Smooth muscle cell (in vitro differentiated cells): Measurements from ENCODE around the gene POMC. TPM values are rescaled to one million over a fixed set of nuclear protein-coding genes. Genes with fewer than 3 reads are reported as not detected.
"Not testable (repeated sequence)": the region's sequence is repeated elsewhere in the genome, so short reads cannot be mapped to it uniquely, and the experiment has no call there.

Experiments used
- DNase-seq: peaks from one replicate; lab custom pipeline; 2025; ENCODE audit not compliant: unreplicated experiment; lab: John Stamatoyannopoulos, UW
- H2AFZ ChIP-seq: fragments of 200-600 bp; sonication (generic); 2 replicates; pipeline ENCODE4 v1.6.0; 2016; ENCODE audit warnings: antibody characterized with exemption, low read depth, mild to moderate bottlenecking
- H3F3A ChIP-seq: fragments of 200-600 bp; sonication (generic); 2 replicates; pipeline ENCODE4 v1.6.0; 2017; ENCODE audit warnings: antibody characterized with exemption, low read depth
- H3K27ac ChIP-seq: fragments of 200-600 bp; sonication (generic); 2 replicates; pipeline ENCODE4 v1.5.1; 2016; ENCODE audit warnings: low read depth, mild to moderate bottlenecking
- H3K27me3 ChIP-seq: fragments of 200-600 bp; sonication (generic); 2 replicates; pipeline ENCODE4 v1.6.1; 2016; ENCODE audit warnings: low read depth, mild to moderate bottlenecking
- H3K36me3 ChIP-seq: fragments of 200-600 bp; sonication (generic); 2 replicates; pipeline ENCODE4 v1.5.1; 2016; ENCODE audit warnings: low read depth
- H3K4me1 ChIP-seq: fragments of 200-600 bp; sonication (generic); 2 replicates; pipeline ENCODE4 v1.5.1; 2016; ENCODE audit warnings: low read depth
- H3K4me2 ChIP-seq: fragments of 200-600 bp; sonication (generic); 2 replicates; pipeline ENCODE4 v1.6.0; 2016; ENCODE audit warnings: mild to moderate bottlenecking
- H3K4me3 ChIP-seq: fragments of 200-600 bp; sonication (generic); 2 replicates; pipeline ENCODE4 v1.5.1; 2016; ENCODE audit warnings: mild to moderate bottlenecking
- H3K79me2 ChIP-seq: fragments of 200-600 bp; sonication (generic); 2 replicates; pipeline ENCODE4 v1.6.0; 2016; ENCODE audit warnings: low read depth, mild to moderate bottlenecking
- H3K9ac ChIP-seq: fragments of 200-600 bp; sonication (generic); 2 replicates; pipeline ENCODE4 v1.6.0; 2016; ENCODE audit warnings: low read depth
- H3K9me3 ChIP-seq: fragments of 200-600 bp; sonication (generic); replicated peaks from 2 replicates; pipeline ENCODE4 v1.5.1; 2016; ENCODE audit warnings: low read depth
- H4K20me1 ChIP-seq: fragments of 200-600 bp; sonication (generic); 2 replicates; pipeline ENCODE4 v1.6.0; 2016; ENCODE audit warnings: low read depth
- WGBS: methylation state at CpG from one replicate; pipeline ENCODE4 v1.1.7; 2016; ENCODE audit warnings: low lambda C conversion rate; 5-methylcytosine and 5-hydroxymethylcytosine counted together
- polyA plus RNA-seq: library from polyadenylated mRNA; unstranded; fragments of >200 nt; fragmentation: Nextera tagmentation; extraction: Ambion mirVana; gene quantifications from 2 replicates; pipeline ENCODE4 v1.2.1, GENCODE V29; 2016
- total RNA-seq: library from RNA; depleted of rRNA; stranded (reverse); fragments of >200 nt; gene quantifications from 2 replicates; pipeline ENCODE4 v1.2.3, GENCODE V29; 2014
- TF ChIP-seq, protein P1 (sequence below): fragments of 200-600 bp; sonication (generic); IDR thresholded peaks from 2 replicates; pipeline ENCODE4 v1.5.1; 2017; ENCODE audit warnings: borderline replicate concordance, mild to moderate bottlenecking, antibody characterized with exemption; ENCODE audit not compliant: insufficient read depth, poor library complexity, severe bottlenecking

The POMC gene
- total and polyA plus RNA-seq, 2 experiments from 2014 or later, result not detected

DNA sequence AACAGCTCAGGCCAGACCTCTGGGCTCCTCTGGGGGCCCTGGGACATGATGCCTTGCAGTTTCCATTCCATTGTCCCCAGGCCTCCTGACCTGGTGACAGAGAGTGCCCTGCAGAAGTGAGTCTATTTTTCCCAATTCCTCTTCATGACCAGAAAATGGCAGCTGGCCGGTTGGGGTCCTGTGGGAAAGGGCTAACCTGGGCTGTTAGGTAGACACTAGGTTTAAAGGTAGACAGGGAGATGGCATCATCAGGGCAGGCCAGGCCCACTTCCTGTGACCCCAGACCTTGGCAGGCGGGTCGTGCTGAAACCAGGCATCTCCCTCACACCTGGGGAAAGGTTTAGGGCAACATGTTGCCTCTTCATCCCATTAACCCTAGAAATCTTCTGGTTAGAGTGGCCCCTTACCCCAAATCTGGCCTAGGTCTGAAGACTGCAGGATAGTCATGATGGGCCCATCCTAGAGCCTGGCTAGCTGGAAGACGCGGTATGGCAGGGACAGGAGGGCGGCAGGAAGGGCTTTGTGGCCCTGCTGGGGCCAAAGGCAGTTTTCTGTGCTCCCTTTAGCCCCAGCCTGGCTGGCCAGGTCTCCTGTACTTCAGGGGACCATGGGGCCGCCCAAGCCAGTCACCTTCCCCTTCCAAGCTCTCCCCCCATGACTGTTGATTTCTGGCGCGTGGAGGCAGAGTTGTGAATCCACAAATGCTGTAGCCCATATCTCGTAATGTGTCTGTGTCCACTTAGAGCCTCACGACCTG, 10.1 kb downstream of the POMC start:
- Histone ChIP-seq H3F3A (no peaks in the 10 kb centered on the region), H3K9ac (no peak overlapping the region), H3K4me2 (no peak overlapping the region), H4K20me1 (no peaks in the 10 kb centered on the region), H3K4me1 (no peaks in the 10 kb centered on the region), H3K27me3 (no peaks in the 10 kb centered on the region), H3K79me2 (no peaks in the 10 kb centered on the region), H2AFZ (no peak overlapping the region), H3K4me3 (no peak overlapping the region), H3K27ac (no peak overlapping the region), H3K36me3 (no peaks in the 10 kb centered on the region), H3K9me3 (no peaks in the 10 kb centered on the region)
- no peak for DNase-seq
- 97% methylated on average over 11 of the region's 11 CpGs for WGBS
- TF ChIP-seq, protein P1, sequence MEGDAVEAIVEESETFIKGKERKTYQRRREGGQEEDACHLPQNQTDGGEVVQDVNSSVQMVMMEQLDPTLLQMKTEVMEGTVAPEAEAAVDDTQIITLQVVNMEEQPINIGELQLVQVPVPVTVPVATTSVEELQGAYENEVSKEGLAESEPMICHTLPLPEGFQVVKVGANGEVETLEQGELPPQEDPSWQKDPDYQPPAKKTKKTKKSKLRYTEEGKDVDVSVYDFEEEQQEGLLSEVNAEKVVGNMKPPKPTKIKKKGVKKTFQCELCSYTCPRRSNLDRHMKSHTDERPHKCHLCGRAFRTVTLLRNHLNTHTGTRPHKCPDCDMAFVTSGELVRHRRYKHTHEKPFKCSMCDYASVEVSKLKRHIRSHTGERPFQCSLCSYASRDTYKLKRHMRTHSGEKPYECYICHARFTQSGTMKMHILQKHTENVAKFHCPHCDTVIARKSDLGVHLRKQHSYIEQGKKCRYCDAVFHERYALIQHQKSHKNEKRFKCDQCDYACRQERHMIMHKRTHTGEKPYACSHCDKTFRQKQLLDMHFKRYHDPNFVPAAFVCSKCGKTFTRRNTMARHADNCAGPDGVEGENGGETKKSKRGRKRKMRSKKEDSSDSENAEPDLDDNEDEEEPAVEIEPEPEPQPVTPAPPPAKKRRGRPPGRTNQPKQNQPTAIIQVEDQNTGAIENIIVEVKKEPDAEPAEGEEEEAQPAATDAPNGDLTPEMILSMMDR, result no peak

DNA sequence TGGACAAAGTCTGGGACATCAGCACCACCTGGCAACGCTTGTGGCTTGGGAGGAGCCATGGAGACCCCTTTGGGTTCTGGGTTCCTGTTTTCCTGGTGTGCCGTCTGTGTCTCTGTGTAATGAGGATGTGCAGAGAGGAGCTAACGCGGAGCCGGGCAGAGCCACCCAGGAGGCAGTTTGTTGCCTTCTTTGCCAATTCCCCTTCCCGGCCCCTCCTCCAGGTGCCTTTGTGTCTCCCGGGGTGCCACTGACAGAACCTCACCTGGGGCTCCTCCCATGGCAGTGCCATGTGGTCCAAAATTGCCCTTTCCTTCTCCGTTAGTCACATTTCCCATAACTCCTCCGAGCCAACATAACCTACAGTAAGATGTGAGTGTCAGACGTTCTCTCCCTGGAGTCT, 13.0 kb downstream of the POMC start:
- Histone ChIP-seq H4K20me1 (no peaks in the 10 kb centered on the region), H3K27me3 (no peaks in the 10 kb centered on the region), H3F3A (no peaks in the 10 kb centered on the region), H3K4me1 (no peaks in the 10 kb centered on the region), H2AFZ (no peak overlapping the region), H3K79me2 (no peaks in the 10 kb centered on the region), H3K9me3 (no peaks in the 10 kb centered on the region), H3K4me2 (no peak overlapping the region), H3K9ac (no peak overlapping the region), H3K4me3 (no peak overlapping the region), H3K36me3 (no peaks in the 10 kb centered on the region), H3K27ac (no peak overlapping the region)
- TF ChIP-seq, protein P1, result no peak
- no peak for DNase-seq
- 91% methylated on average over 10 of the region's 10 CpGs for WGBS

DNA sequence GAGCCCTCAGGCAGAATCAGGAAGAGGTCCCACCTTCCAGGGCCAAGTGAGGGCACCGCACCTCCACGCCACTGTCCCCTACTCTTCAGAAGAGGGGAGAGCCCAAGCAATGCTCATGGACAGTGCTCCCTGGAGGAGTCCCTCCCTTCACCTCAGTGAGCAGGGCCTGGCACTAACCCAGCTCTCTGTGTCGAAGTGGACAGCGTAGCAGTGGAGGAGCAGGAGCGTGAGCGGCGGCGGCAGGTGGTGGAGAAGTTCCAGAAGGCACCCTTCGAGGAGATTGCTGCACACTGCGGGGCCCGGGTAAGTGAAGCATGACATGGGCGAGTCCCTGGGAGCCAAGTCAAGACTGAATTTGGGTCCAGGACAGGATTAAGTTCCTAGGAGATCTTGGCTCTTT, 16.7 kb downstream of the POMC start:
- Histone ChIP-seq H3K27ac (no peak overlapping the region), H3K9ac (no peak overlapping the region), H3K4me2 (no peak overlapping the region), H3K27me3 (no peaks in the 10 kb centered on the region), H3F3A (no peaks in the 10 kb centered on the region), H4K20me1 (no peaks in the 10 kb centered on the region), H3K4me1 (no peaks in the 10 kb centered on the region), H3K79me2 (no peaks in the 10 kb centered on the region), H2AFZ (no peak overlapping the region), H3K4me3 (no peak overlapping the region), H3K9me3 (no peaks in the 10 kb centered on the region), H3K36me3 (no peaks in the 10 kb centered on the region)
- TF ChIP-seq, protein P1, result no peak
- WGBS, result 96% methylated on average over 11 of the region's 12 CpGs
- DNase-seq, result no peak

DNA sequence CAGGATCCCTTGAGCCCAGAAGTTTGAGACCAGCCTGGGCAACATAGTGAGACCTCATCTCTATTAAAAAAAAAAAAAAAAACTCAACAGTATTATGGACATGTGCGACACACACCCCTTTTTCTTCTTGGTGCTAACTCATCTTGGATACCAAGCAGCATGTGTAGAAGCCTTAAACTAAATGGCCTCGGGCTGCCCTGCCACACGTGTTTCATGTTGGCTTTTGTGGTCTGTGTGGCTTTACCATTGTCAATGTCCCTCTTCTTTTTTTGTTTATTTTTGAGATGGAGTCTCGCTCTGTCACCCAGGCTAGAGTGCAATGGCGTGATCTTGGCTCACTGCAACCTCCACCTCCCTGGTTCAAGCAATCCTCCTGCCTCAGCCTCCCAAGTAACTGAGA, 17.4 kb downstream of the POMC start:
- H3K4me2 ChIP-seq, H3K9me3 ChIP-seq, H3K36me3 ChIP-seq, H3F3A ChIP-seq, H3K4me3 ChIP-seq, H3K9ac ChIP-seq, H2AFZ ChIP-seq, H3K4me1 ChIP-seq, H3K27ac ChIP-seq, DNase-seq, H3K79me2 ChIP-seq, H3K27me3 ChIP-seq, H4K20me1 ChIP-seq: not testable (repeated sequence)
- WGBS, result 97% methylated on average over 5 of the region's 5 CpGs
